Large intestine (tissue), 3 donors: ENCODE data around the gene HIVEP3. TPM values are rescaled to one million over a fixed set of nuclear protein-coding genes. Genes with fewer than 3 reads are reported as not detected.

Source experiments
- DNase-seq, 2 donors: peaks; one replicate each; pipeline versions ENCODE4 v3.0.0 to v3.0.0-alpha.2; 2013
- H3K27ac ChIP-seq: one replicate; pipeline ENCODE4 v1.5.1; 2013; ENCODE audit warnings: low read length
- H3K27me3 ChIP-seq: 2 replicates; pipeline ENCODE4 v1.6.1; 2013; ENCODE audit warnings: low read length; ENCODE audit not compliant: control insufficient read depth, insufficient read depth
- H3K36me3 ChIP-seq: 2 replicates; pipeline ENCODE4 v1.6.1; 2013; ENCODE audit warnings: low read length; ENCODE audit not compliant: control insufficient read depth, insufficient read depth
- H3K4me1 ChIP-seq: one replicate; pipeline ENCODE4 v1.6.1; 2013; ENCODE audit warnings: low read length; ENCODE audit not compliant: control insufficient read depth, insufficient read depth
- H3K4me3 ChIP-seq: one replicate; pipeline ENCODE4 v1.5.1; 2013; ENCODE audit warnings: low read length
- H3K9me3 ChIP-seq: one replicate; pipeline ENCODE4 v1.6.1; 2013; ENCODE audit warnings: mild to moderate bottlenecking, low read depth, low read length, moderate library complexity; ENCODE audit not compliant: control insufficient read depth
- WGBS: methylation state at CpG from one replicate; pipeline ENCODE4 v1.1.5; 2013; ENCODE audit warnings: low lambda C conversion rate; ENCODE audit not compliant: insufficient coverage; 5-methylcytosine and 5-hydroxymethylcytosine counted together
- polyA plus RNA-seq: library from polyadenylated mRNA; unstranded; fragments of 120-200 nt; gene quantifications from one replicate; pipeline ENCODE4 v1.2.1, GENCODE V29; 2013

The HIVEP3 gene
- polyA plus RNA-seq, 1 donor: 2.6 TPM

- 100% methylated on average over 1 of the region's 6 CpGs for WGBS
- no peak overlapping the region for H3K4me3 ChIP-seq
- no peak for DNase-seq
- peaks cover 2% of the 10 kb centered on the region for H3K4me1 ChIP-seq
- no peaks in the 10 kb centered on the region for H3K9me3 ChIP-seq
- H3K27ac ChIP-seq: no peak overlapping the region
- H3K27me3 ChIP-seq: peaks cover 8% of the 10 kb centered on the region
- no peaks in the 10 kb centered on the region for H3K36me3 ChIP-seq
These were observed 381.5 kb downstream of the HIVEP3 start for GRCh38 chr1:41537251-41537650.

- peaks cover 2% of the 10 kb centered on the region for H3K4me1 ChIP-seq
- no peak overlapping the region for H3K27ac ChIP-seq
- no peak overlapping the region for H3K4me3 ChIP-seq
- no peaks in the 10 kb centered on the region for H3K36me3 ChIP-seq
- H3K27me3 ChIP-seq: peaks cover 8% of the 10 kb centered on the region
- WGBS: no CpG with 5 or more reads among the region's 4 CpGs
- H3K9me3 ChIP-seq: no peaks in the 10 kb centered on the region
- DNase-seq: no peak
These were observed 382.3 kb downstream of the HIVEP3 start for GRCh38 chr1:41536361-41536802.

- Histone ChIP-seq H3K4me3 (no peak overlapping the region), H3K36me3 (no peaks in the 10 kb centered on the region), H3K4me1 (peaks cover 2% of the 10 kb centered on the region), H3K27me3 (peaks cover 8% of the 10 kb centered on the region), H3K9me3 (no peaks in the 10 kb centered on the region), H3K27ac (no peak overlapping the region)
- no CpG with 5 or more reads among the region's 5 CpGs for WGBS
- DNase-seq: no peak
These were observed 383.0 kb downstream of the HIVEP3 start for GRCh38 chr1:41535716-41536115.

DNA sequence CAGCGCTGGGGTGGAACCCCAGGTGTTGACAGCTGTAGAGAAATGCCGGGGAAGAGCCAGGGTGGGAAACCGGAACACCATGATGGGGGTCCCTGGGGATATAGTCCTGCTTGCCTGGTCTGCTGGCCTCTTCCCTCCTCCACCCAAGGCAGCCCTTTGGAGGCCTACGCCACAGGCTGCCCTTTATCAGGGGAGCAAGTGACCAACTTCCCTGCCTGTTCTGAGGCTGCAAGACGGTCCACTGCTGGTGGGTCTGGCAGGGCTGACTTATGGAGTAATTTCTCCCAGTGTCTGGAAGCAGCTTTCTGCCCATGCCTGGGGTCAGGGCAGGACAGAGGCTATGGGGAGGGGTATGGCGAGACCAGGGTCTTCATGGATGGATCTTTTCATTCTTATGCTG lies 383.4 kb downstream of the HIVEP3 start:
- H3K9me3 ChIP-seq: no peaks in the 10 kb centered on the region

GRCh38 chr1:41534181-41535076 lies 384.3 kb downstream of the HIVEP3 start:
- Histone ChIP-seq H3K36me3 (no peaks in the 10 kb centered on the region), H3K4me3 (no peak overlapping the region), H3K27ac (no peak overlapping the region), H3K4me1 (peaks cover 2% of the 10 kb centered on the region), H3K27me3 (peaks cover 8% of the 10 kb centered on the region), H3K9me3 (no peaks in the 10 kb centered on the region)
- DNase-seq: no peak
- WGBS: no CpG with 5 or more reads among the region's 17 CpGs

More for the DNA sequence above, 383.4 kb downstream of the HIVEP3 start:
- H3K27ac ChIP-seq: no peak overlapping the region
- no peak overlapping the region for H3K4me3 ChIP-seq
- H3K36me3 ChIP-seq: no peaks in the 10 kb centered on the region
- peaks cover 8% of the 10 kb centered on the region for H3K27me3 ChIP-seq
- WGBS: no CpG with 5 or more reads among the region's 6 CpGs
- peaks cover 2% of the 10 kb centered on the region for H3K4me1 ChIP-seq
- no peak for DNase-seq

DNA sequence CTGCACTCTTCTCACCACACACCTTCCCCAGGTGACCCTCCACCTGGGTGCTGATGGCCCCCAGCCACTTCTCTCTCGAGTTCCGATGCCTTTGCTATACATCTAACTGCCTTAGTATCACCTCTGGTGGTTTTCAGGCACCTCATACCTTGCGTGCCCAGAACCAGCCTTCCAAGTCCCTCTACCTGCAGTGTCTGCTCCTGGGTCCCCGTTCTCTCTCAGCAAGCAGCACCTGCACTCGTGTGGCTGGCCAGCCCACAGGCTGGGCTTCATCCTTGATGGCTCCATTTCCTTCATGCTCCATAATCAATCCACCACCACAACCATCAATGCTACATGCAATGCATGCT lies 385.0 kb downstream of the HIVEP3 start:
- no peak for DNase-seq
- WGBS: no CpG with 5 or more reads among the region's 5 CpGs
- H3K4me3 ChIP-seq: no peak overlapping the region
- no peaks in the 10 kb centered on the region for H3K9me3 ChIP-seq
- H3K4me1 ChIP-seq: peaks cover 2% of the 10 kb centered on the region
- no peak overlapping the region for H3K27ac ChIP-seq
- no peaks in the 10 kb centered on the region for H3K36me3 ChIP-seq
- peaks cover 4% of the 10 kb centered on the region for H3K27me3 ChIP-seq

- H3K27ac ChIP-seq: no peak overlapping the region
- no peaks in the 10 kb centered on the region for H3K9me3 ChIP-seq
- WGBS: 100% methylated on average over 1 of the region's 12 CpGs
- no peak for DNase-seq
- H3K36me3 ChIP-seq: no peaks in the 10 kb centered on the region
- peaks cover 2% of the 10 kb centered on the region for H3K4me1 ChIP-seq
- H3K27me3 ChIP-seq: peaks cover 4% of the 10 kb centered on the region
- no peak overlapping the region for H3K4me3 ChIP-seq
These were observed 385.5 kb downstream of the HIVEP3 start for GRCh38 chr1:41533016-41533730.

GRCh38 chr1:41532206-41532975 lies 386.3 kb downstream of the HIVEP3 start:
- no peaks in the 10 kb centered on the region for H3K9me3 ChIP-seq
- no peak overlapping the region for H3K27ac ChIP-seq
- no peak overlapping the region for H3K4me3 ChIP-seq
- H3K4me1 ChIP-seq: peaks cover under 1% of the 10 kb centered on the region
- no peak for DNase-seq
- H3K27me3 ChIP-seq: peaks cover 4% of the 10 kb centered on the region
- no peaks in the 10 kb centered on the region for H3K36me3 ChIP-seq
- WGBS: 83% methylated on average over 2 of the region's 8 CpGs

DNA sequence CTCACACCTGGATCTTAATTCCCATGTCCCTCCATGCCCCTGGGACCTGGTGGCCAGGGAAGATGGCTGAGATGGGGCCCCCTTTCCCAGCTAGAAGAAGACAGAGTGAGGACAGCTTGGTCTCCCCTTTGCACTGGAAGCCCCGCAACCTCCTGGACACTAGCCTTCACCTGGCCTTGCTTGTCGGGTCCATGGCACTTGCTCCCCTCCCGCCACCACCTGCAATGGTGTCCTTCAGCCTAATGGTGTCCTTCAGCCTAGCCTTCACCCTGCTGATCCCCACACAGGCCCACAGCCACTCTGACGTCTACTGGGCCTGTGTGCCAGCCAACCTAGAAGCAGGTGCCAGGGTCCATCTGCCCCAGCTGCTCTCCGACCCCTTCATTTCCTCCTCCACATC lies 388.3 kb downstream of the HIVEP3 start:
- Histone ChIP-seq H3K36me3 (no peaks in the 10 kb centered on the region), H3K27ac (no peak overlapping the region), H3K27me3 (peaks cover 2% of the 10 kb centered on the region), H3K9me3 (no peaks in the 10 kb centered on the region), H3K4me1 (no peaks in the 10 kb centered on the region), H3K4me3 (no peak overlapping the region)
- no CpG with 5 or more reads among the region's 5 CpGs for WGBS
- DNase-seq: no peak
